A549 (cell line): ENCODE results near the gene FASTK.
"Not testable (repeated sequence)": the region's sequence is repeated elsewhere in the genome, so short reads cannot be mapped to it uniquely, and the experiment has no call there.

ENCODE experiments used
- ZNF302 ChIP-seq: fragments of 250-450 bp; sonication (Bioruptor Pico); IDR thresholded peaks from 2 replicates; pipeline ENCODE4 v1.9.0; 2021; ENCODE audit warnings: inconsistent platforms, mild to moderate bottlenecking, moderate library complexity
- TF ChIP-seq, protein P1 (sequence below): fragments of >200 bp; sonication (Bioruptor Twin); formaldehyde crosslinking; IDR thresholded peaks from 3 replicates; pipeline ENCODE4 v1.6.1; 2016

DNA sequence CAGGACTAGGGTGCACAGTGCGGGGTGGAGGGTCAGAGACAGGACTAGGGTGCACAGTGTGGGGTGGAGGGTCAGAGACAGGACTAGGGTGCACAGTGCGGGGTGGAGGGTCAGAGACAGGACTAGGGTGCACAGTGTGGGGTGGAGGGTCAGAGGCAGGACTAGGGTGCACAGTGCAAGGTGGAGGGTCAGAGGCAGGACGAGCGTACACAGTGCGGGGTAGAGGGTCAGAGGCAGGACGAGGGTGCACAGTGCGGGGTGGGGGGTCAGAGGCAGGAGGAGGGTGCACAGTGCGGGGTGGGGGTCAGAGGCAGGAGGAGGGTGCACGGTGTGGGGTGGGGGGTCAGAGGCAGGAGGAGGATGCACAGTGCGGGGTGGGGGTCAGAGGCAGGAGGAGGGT is 37.2 kb downstream of the FASTK start:
- TF ChIP-seq, protein P1, sequence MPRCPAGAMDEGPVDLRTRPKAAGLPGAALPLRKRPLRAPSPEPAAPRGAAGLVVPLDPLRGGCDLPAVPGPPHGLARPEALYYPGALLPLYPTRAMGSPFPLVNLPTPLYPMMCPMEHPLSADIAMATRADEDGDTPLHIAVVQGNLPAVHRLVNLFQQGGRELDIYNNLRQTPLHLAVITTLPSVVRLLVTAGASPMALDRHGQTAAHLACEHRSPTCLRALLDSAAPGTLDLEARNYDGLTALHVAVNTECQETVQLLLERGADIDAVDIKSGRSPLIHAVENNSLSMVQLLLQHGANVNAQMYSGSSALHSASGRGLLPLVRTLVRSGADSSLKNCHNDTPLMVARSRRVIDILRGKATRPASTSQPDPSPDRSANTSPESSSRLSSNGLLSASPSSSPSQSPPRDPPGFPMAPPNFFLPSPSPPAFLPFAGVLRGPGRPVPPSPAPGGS = not testable (repeated sequence)
- not testable (repeated sequence) for TF ChIP-seq ZNF302 (CRISPR knock-in tag)
